GM19193 (cell line): ENCODE data around the gene LSM4.

Experiments
- POLR2A ChIP-seq: IDR thresholded peaks from 4 replicates; pipeline ENCODE4 v1.6.1; 2011; ENCODE audit not compliant: insufficient read depth, insufficient read length; ENCODE audit errors: extremely low read depth

LSM4 gene

DNA sequence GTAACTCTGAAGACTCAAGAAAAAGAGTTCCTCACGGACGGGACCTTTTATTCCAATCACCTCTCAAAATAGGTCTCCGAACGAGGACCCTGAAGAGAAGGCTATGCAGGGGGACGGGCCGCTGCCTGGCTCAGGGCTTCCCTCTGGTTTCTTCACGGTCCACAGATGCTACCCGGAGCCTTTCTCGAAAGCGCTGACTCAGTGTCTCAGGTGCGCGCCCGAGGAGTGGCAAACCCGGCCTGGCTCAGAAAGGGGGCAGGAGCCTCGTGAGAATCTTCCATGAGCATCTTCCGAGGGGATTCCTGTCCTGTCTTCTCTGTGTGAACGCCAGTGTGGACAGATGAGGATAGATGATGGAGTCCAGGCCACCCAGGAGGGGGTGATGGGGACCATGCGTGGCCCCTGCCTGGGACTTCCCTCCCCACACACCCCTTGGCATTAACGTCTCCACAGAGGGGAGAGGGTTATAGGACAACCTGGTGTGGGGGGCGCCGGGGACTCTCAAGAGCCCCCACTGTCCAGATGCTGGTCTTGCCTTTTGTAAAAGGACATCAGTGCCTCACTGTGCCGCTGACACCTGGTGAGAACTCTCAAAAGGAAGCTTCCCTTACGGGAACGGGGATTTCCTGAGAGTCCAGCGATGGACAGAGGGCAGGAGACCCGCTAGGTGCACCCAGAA is 16.5 kb downstream of the LSM4 start:
- TF ChIP-seq POLR2A: no peak

DNA sequence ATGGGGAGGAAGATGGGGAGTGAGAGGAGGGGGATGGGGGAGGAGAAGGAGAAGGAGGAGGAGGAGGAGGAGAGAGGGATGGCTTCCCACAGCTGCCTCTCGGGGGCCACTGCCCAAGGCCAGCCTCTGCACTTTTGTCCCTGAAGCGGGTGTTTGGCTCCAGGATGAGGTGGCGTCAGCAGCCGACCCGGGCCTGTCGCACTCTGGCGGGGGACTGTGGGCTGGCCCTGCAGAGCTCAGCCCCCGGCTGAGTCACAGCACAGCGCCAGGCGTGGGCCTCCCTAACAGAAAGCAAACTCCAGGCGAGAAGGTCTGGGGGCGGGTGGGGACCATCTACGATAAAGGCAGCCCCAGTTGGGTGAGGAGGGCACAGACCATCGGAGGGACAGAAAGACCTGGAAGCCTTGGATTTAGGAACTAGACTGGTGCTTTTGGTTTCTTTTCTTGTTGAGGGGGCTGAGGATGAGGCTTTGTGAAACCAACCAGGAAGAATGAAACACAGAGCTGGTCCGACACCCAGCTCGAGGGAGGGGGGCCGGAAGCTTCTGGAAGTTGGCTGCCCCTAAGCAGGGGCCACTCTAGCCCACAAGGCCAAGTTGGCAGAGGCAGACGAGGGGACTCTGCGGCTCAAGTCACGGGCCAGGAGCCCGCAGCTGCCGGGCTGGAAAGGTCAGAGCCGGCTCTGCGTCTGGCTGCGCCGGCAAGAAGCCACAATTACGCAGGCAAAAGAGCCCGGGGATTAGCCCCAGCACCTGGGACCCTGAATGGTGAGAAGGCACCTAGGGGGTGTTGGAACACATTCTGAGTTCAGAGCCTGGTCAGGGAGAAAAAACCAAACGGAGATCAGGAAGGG is 18.2 kb downstream of the LSM4 start:
- TF ChIP-seq POLR2A: peak; percentile 50

DNA sequence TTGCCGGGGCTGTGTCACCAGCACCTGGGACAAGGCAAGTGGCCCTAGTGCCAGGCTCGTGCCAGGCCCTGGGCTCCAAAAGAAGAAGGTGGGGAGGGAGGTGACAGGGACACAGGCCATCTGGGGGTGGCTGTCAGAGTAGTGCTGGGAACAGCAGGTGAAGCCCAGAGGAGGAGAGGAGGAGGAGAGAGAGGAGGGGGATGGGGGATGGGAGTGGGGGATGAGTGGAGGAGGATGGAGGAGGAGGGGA is 18.7 kb downstream of the LSM4 start:
- no peak for TF ChIP-seq POLR2A

DNA sequence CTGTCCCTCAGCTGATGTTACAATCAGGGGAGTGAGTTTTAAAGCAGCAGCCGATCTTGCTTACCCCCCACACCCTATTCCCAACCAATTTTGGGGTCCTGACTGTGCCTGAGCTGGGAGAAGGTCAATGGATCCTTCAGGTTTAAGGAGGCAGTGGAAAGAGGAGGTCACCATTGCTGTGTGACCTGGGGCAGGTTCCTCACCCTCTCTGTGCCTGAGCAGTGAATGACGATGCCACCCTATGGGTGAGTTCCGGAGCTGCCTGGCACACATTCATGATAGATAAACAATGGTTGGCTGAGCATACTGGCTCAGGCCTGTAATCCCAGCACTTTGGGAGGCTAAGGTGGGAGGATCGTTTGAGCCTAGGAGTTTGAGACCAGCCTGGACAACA is 21.2 kb downstream of the LSM4 start:
- TF ChIP-seq POLR2A: no peak

DNA sequence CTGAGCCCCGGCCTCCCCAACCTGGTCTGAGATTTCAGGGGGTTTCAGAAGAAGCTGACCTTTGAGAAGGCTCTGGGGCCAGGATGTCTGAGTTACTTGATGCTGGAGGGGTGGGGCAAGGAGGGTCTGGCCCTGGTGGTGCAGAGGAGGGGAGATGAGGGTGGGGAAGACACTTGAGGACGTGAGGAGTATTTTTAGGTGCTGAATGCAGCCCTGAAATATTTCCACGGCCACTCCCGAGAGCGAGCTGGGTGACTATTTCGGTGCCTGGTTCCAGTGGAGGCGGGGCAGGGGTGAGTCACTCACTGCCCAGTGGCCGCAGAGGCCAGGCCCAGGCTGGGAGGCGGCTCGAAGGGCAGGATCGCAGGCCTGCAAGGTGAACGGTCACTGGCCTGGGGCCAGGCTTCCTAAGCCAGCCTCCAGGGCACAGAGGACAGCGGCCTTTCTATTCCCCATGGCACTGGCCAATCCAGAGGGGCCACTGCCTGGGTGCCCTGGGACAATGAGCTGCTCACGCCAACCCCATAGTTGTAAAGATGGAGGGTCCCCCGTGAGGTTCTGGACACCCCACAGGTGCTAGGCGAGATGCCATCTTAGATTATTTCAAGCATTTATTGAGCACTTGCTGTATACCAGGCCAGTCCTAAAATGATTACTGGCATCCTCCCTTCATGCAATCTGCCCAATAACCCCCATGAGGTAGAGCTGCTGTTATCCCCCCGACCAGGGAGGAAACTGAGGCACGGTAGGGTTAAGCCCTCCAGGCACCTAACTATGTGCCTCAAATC is 21.8 kb downstream of the LSM4 start:
- no peak for TF ChIP-seq POLR2A

DNA sequence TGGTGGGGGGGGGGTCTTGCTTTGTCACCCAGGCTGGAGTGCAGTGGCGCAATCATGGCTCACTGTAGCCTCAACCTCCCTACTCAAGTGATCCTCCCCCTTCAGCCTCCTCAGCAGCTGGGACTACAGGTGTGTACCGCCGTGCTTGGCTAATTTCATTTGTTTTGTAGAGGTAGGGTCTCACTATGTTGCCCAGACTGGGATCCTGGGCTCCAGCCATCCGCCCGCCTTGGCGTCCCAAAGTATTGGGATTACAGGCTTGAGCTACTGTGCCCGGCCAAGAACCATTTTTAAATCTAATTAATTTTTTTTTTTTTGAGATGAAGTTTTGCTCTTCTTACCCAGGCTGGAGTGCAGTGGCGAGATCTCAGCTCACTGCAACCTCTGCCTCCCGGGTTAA is 23.2 kb downstream of the LSM4 start:
- TF ChIP-seq POLR2A: no peak

DNA sequence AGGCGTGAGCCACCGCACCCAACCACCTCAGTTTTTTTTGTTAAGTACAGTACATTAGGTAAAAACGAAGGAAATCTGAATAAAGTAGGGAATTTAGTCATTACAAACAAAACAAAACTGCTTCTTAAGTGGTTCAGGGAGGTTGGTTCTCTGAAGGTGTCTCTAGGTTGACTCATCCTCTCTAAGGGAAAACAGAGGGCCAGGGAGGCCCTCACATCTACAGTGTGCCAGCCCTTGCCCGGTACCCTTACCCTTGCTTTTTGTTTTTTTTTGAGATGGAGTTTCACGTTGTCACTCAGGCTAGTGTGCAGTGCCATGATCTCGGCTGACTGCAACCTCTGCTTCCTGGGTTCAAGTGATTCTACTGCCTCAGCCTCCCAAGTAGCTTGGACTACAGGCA is 24.3 kb downstream of the LSM4 start:
- no peak for TF ChIP-seq POLR2A

DNA sequence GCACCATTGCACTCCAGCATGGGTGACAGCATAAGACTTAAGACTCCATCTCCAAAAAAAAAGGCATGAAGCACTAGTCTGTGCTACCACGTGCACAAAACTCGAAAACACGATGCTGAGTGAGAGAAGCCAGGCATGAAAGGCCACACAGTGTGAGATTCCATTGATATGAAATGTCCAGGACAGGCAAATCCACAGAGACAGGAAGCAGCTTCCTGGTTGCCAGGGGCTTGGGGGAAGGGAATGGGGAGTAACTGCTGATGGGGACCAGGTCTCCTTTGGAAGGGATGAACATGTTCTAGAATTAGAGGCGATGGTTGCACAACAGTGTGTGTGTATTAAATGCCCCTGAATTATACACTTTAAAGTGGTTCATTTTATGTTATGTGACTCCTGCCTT is 25.6 kb downstream of the LSM4 start:
- TF ChIP-seq POLR2A: no peak

DNA sequence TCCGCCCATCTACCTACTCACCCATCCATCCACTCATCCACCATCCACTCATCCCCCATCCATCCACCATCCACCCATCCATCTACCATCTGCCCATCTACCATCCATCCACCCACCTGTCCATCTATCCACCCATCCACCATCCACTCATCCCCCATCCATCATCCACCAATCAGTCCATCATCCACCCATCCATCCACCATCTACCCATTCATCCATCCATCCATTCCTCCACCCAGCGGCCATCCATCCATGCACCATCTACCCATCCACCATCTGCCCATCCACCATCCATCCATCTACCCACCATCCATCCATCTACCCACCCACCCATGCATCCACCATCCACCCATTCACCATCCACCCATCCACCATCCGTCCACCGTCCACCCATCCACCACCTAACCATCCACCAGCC is 27.8 kb downstream of the LSM4 start:
- no peak for TF ChIP-seq POLR2A

DNA sequence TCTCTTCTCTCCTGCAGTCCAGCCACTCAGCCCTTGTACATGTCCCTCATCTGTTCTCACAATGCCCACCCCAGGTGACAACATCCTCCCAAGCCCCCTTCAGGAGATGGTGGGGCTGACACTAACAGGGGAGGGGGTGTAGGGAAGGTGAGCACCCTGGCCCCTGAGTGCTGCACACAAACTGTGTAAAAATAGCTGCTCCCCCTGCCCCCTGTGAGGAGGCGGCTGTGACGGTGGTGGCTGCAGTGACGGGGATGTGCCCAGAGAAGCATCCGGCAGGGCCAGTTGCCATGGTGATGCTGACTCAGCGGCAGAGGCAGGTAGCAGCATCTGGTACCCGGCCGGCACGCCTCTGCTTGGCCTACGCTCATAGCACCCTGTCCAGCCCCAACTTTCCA is 28.4 kb downstream of the LSM4 start:
- no peak for TF ChIP-seq POLR2A

DNA sequence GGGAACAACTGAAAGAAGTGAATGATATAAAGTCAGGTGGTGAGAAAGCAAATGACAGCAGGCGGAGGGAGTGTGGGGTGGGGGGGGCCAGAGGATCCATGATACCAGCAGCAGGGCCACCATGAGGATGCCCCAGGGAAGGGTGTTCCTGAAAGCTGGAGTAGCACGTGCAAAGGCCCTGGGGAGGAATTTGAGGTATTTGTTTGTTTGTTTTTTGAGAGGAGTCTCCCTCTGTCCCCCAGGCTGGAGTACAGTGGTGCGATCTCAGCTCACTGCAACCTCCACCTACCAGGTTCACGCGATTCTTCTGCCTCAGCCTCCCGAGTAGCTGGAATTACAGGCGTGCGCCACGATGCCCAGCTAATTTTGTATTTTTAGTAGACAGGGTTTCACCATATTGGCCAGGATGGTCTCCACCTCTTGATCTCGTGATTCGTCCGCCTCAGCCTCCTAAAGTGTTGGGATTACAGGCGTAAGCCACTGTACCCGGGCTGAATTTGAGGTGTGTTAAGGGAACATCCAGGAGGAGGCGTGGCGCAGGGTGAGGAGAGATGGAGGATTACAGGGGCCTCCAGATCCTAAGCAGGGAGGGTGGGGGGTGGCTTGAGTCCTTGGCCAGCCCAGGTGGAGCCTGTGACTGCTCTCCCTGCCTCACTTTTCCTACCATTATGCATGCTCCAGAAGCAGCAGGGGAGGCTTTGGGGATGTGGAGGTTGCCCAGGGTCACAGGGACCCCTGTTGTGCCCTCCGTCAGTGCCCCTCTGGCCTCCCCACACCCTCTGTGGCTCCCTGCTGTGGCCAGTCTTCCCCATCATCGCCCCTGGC is 29.0 kb downstream of the LSM4 start:
- TF ChIP-seq POLR2A: no peak

DNA sequence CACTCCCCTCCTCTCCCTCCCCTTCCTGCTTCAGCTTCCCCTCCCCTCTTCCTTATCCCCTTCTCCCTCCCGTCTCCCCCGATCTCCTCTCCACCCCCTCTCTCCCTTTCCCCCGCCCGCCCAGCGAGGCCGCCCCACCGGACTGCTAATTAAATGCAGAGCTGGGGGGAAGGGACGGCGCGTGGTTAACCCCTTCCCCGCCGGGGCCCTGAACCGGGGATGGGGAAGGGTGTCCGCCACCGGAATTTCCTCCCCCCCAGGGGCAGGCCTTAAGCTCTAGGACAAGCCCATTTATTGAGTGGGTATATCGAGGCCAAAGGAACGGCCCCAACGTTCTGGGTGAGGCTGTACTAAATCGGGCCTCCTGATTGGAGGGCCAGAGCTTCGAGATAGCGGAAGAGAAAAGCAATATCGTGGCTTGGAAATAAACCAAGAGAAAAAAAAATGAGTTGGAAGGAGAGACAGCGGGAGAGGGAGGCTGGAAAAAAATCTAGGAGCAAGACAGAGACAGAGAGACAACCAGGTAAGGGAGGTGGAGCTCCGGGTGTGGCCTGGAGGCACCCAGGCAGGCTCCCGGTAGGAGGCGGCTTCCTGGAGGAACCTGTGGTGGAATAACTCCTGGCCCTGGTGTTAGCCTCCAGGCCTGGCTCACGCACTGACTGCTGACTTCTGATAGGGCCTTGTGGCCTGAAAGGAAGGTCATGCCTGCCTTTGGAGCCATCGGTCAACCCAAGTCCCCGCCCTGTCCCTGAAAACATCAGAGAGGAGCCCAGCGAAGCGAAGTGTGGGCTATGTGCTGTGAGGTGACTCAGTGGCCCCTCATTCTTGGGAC is 29.9 kb downstream of the LSM4 start:
- no peak for TF ChIP-seq POLR2A

DNA sequence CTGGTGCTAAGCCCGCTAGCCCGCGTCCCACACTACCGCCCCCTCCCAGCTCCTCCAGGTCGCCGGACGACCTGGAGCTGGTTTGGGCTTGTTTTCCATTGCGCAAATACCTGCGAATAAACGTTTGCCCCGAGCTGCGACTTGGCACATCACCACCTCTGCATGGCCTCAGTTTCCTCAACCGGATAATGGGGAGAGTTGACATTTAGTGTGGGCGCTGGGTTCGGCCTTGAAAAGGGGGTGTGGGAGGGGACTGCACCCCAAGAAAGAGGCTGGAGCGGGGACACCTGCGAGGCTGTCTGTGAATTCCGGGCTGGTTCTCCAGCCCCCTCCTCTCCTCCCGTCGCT is 30.4 kb downstream of the LSM4 start:
- no peak for TF ChIP-seq POLR2A
